Activated CD8-positive, alpha-beta memory T cell treated with anti-CD3 and anti-CD28 coated beads for 4 hours (primary cell): ENCODE data around the gene KLHL8.
A peak's percentile ranks its signal among the peaks of the same experiment; 100 is the strongest.
"Not testable (repeated sequence)": the region's sequence is repeated elsewhere in the genome, so short reads cannot be mapped to it uniquely, and the experiment has no call there.

Experiments used
- DNase-seq, 2 donors: peaks; one replicate each; pipeline ENCODE4 v3.0.0-alpha.2; 2020; ENCODE audit warnings: low read depth in 2 of 2

KLHL8 gene

DNA sequence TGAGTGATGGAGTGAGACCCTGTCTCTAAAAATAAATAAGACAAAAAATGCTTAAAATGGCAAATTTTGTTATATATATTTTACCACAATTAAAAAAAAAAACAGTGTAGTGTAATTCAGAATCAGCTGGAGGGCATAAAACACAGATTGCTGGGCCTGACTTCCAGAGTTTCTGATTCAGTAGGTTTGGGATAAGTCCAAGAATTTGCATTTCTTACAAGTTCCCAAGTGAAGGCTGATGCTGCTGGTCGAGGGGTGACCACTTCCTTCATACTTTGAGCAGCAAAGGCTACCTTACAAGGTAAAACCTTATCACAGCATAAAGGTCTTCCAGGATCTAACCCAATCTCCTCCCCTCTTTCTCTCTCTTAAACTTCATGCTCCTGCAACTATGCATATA, 40.7 kb downstream of the KLHL8 start:
- no peak for DNase-seq

DNA sequence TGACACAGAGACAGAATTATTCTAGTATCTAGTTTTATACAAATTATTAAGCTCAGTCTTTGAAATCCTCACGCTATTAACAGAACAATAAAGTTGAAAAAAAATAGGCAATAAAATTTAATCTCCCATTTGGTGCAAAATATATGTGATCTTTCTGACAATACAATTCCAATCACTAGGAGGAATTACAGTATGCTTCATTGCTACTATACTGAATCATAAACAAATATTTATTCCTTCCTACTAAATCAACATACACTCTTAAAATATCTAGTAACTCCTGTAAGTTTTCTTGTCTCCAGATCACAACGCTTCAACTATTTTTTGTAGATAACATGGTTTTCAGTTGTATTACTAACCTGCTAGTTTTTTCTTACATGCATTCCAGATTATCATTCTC, 45.7 kb downstream of the KLHL8 start:
- no peak for DNase-seq

DNA sequence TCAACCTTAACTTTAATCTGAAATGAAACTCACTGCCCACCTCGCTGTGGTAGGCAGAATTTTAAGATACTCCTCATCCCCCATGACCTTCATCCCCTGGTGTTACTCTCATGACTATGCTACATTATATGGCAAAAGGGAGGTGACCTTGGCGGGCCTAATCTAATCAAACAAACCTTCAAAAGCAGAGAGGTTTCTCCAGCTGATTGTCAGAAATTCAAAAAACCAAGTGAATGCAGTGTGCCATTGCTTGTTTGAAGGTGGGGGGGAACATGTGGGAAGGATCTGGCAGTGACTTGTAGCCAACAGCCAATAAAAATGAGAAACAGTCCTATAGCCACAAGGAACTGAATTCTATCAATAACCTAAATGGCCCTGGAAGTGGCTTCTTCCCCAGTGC, 48.5 kb downstream of the KLHL8 start:
- no peak for DNase-seq

DNA sequence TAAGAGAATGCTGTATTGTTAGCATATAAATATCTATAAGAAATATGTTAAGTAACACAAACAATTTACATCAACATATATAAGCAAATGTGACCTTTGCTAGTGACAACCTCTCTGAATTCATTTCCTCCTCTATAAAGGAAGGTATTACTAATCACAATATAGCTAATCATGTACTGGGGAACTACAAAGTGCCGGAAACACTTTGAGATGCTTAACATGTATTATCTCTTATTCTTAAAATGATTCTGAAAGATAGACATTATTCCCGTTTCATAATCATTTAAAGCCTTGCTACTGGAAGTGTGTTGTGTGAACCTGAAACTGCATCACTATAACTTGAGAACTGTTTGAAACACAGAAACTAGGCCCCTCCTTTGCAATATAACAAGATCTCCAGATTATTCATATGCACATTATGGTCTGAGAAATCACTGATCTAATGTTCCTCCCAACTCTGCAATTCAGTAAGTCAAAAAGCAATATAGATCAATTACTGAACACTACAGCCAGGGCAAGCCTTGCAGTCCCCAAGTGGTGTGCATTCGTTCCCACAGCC, 54.0 kb downstream of the KLHL8 start:
- DNase-seq: no peak

DNA sequence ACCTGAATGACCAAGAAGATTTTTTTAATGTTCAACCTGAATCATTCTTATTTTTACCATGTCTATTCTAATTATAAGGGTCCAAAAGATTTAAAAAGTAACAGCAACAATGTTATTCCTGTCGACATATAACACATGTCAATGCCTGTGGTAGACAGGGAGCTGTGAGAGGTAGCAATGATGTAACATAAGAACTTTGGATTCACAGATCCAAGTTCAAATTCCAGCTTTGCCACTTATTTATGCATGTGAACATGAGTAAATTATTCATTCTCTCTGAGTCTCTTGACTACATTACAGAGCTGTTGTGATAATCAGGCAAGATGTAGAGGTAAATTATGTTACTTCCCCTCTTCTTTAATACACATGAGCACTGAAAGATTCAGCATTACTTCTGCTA, 54.5 kb downstream of the KLHL8 start:
- DNase-seq: no peak

DNA sequence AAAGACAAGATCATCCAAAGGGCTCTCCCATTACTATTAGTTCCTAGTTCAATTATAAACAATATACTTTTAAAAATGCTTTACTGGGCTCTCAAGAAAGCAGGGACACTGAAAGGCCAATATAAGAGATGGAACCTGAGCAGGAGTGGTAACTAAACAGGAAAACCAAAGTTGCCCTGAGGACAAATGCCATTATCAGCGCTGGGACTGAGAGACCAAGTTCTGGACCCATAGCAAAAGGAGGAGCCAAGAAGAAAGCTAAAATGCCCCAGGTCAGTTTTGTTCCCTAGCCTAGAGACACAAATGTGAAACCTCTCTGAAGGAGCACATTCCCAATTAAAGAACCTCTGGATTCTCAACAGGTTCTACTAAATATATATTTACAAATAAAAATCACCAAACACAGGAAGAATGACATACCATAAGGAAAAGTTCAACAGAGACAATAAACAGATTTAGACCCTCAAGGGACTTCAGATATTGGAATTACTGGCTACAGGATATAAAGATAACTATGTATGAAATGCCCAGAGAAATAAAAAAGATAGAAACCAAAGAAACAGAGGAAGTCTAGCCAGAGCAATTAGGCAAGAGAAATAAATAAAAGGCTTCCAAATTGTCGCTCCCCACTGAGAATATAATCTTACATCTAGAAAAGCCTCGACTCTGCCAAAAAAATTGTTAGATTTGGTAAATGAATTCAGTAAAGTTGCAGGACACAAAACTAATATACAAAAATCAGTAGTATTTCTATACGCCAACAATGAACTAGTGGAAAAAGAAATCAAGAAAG, 67.1 kb downstream of the KLHL8 start:
- no peak for DNase-seq

DNA sequence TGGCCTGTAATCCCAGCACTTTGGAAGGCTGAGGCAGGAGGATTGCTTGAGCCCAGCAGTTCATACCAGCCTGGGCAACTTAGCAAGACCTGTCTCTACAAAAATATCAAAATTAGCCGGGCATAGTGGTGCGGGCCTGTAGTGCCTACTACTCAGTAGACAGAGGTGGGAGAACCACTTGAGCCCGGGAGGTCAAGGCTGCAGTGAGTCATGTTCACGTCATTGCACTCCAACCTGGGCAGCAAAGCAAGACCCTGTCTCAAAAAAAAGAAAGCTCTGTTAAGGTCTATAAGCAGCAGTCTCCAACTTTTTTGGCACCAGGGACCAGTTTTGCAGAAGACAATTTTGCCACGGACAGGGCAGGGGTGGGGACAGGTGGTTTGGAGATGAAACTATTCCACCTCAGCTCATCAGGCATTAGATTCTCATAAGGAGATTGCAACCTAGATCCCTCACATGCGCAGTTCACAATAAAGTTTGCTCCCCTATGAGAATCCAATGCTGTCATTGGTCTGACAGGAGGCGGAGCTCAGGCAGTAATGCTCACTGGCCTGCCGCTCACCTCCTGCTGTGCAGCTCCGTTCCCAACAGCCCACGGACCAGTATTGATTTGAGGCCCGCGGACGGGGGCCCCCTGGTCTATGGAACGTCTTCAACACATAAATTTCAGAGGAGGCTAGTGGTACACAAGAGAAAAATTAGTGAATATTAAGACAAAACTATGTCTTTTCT, 67.9 kb downstream of the KLHL8 start:
- DNase-seq: no peak

DNA sequence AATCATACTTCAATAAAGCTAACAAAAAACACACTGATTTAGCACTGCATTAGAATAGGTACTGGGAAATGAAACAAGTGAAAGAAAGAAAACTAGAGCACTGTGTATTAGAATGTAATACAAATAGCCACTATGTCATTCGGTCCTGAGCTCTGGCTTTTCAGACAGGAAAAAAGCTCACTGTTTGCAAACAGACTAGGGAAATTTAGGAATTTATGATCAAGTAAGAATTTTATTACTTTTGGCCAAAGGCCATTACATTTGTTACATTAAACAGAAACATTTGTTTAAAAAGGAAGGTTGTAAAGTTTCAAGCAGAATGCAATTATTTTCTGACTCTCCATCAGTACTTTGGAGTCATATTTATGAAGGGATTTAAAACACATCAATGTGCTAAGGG, 68.7 kb downstream of the KLHL8 start:
- DNase-seq: no peak

DNA sequence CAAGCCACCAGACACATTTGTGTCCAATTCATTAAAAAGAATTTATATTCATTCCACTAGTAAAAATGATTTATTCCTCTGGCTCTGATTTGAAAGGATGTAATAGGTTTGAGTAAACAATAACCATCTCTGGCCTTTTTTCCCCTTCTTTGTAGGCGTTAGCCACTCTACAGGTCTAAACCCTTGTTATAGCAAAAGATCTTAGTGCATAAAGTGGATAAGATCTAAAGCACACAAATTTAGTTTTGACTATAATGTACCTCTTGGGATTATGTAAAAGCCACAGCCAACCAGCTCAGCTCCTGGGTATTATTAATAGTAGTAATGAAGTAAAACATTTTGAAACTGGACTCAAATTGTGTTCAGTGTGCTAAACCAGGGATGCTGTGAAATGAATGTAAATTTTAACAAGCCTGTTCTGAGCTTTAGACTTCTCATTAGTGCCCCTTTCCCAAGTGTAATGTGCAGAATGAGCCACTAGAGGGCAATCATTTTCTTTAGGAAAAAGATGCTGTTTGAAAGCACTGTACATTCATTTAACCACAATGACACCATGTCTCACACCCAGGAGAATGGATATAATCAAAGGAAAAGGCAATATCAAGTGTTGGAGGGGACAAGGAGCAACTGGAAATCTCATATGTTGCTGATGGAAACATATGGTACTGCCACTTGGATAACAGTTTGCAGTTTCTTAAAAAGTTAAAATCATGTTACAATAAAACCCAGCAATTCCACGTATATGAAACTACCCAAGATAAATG, 69.7 kb downstream of the KLHL8 start:
- peak; percentile 4 for DNase-seq

DNA sequence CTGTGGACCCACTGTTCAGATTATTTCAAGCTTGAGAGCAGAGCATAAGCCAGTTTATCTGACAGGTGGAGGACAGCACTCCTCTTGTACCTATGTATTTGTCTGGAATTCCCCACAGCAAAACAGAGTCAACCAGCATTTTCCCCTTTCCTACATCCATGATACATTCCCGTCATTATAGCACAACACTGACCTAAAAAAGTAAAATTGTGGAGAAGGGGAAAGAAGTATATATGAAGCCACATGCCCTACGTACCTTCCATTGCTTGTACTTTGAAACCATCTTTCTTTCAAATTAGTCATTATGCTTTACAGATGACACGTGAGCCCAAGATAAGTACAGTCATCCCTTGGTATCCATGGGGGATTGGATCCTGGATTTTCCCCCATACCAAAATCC, 73.3 kb downstream of the KLHL8 start:
- DNase-seq: no peak

DNA sequence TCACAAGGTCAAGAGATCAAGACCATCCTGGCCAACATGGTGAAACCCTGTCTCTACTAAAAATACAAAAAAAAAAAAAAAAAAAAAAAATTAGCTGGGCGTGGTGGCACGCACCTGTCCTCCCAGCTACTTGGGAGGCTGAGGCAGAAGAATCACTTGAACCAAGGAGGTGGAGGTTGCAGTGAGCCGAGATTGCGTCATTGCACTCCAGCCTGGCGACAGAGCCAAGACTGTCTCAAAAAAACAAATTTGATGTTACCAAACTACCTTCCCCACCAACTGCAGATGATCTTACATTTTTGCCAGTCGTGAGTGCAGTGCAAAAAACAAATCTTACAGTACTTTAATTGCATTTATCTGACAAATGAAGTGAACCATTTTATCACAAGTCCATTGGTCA, 74.5 kb downstream of the KLHL8 start:
- DNase-seq: not testable (repeated sequence)

DNA sequence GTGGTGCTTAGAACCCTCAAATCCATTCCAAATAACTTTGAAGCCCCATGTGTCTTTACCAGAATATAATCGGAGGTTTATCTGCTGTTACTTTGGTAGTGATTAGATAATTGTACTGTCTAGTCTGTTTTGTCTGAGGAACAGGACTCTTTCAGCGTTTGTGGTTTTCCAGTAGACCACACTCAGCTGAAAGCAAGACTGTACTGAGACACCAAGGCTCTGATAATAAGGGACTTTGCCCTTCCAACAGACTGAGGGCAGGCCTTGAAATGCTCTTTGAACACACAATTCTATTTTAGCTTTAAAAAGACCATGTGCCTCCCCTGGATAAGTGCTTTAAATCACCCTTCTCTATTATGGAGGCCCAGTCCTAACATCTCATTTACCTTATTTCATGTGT, 76.1 kb downstream of the KLHL8 start:
- DNase-seq: no peak

DNA sequence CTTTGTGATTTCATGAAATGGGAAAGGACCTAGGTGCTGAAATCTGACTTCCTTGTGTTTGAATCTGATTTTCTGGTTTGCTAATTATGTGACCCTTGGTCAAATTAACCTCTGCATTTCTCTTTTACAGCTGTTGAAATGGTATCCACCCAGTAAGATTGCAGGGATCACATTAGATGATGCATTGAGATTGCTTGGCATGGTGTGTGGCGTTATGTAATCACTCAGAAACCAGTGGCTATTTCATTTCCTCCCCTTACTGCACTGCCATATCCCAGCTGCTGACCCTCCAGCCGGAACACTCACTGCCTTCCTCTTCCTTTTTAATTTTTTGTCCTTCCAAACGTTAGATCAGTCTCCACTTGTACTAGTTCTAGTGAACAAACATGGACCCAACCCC, 79.0 kb downstream of the KLHL8 start:
- no peak for DNase-seq

DNA sequence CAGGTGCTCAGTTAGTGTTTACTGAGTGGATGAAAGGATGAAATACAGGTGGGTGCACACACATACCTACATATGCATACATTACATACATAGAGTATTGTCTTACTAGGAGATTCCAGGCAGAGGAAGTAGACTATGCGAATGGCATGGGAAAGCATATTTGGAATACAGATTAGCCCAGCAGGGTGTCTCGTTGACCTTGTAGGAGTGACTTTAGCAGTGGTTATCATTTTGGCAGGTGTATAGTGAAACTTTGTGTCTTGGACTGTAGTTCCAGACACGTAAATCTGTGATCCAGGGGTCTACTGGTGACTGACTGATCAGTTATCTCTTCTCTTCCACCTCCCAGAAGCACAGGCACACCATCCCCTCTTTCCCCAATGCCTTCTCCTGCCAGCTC, 86.3 kb downstream of the KLHL8 start:
- DNase-seq: no peak

DNA sequence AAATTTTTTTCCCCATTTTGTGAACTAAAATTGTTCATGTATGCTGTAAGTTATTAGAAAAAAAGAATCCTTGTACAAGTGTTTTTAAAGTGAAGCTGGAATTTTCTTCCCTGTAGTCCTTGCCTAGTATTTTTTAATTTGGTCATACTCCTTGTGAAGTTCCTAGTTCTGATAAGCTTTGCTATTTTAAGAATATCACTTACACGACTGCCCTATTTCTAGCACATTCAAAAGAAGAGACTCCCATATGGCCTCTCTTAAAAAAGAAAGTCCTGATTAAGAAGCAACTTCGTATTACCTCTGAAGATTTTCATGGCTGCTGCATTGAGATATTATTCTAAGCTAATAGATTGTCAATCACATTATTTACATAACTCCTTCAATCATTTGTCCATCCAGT, 87.2 kb downstream of the KLHL8 start:
- no peak for DNase-seq

DNA sequence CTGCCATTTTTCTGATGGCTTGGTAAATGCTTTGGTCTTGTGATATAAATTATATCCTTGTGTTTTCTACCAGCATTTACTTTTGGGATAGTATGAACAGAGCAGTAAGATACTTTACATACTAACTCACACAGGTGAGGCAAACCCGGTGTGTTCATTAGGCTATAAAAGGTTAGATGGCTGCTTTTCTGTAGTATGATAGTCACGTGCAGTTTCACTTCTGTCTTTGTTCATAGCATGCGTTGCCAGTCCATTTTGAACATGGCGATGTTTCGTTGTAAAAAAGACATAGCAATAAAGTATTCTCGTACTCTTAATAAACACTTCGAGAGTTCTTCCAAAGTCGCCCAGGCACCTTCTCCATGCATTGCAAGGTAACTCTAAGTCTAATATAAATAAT, 88.4 kb downstream of the KLHL8 start:
- no peak for DNase-seq

DNA sequence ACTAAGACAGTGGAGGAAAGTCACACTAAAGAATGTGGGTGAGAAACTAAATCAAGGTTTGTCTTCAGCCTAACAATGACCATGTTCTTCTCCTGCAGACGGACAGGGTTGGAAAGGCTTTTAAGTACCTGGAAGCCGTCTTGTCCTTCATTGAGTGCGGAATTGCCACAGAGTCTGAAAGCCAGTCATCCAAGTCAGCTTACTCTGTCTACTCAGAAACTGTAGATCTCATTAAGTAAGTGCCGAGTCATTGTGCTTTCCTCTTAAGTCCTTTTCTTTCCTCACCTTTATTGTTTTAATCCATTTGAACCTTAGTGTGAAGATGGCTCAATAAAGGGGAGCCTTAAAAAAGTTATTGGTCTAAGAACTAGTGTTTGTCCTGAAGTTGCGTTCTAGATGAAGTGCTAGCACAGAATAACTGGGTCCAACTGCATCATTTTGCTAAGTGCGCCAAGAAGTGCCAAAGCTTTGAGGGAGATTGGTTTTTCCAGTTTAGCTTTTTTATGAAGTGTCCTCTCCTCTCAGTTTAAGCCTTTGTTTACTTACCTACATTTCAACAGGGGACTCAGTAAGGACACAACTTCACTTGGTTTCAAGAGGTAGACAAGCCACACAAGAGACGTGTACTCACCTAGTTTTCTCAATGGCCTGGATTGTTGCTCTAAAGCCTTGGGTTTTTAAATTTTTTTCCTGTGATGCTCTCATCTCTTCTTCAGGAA, 89.3 kb downstream of the KLHL8 start:
- DNase-seq: no peak

DNA sequence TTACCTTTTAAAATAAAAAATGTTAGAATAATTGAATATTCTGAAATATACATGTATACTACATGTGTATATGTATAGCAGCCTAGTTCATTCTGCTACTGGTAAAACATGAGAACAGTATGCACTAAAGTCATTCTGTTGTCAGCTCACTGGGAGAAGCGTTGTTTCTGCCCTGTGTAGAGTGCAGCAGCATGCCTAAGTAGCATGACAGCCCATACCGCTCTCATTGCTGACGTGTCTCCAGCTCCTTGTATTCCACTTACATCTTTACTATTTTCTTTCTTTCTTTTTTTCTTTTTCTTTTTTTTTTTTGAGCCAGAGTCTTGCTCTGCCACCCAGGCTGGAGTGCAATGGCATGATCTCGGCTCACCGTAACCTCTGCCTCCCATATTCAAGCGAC, 90.7 kb downstream of the KLHL8 start:
- DNase-seq: no peak

DNA sequence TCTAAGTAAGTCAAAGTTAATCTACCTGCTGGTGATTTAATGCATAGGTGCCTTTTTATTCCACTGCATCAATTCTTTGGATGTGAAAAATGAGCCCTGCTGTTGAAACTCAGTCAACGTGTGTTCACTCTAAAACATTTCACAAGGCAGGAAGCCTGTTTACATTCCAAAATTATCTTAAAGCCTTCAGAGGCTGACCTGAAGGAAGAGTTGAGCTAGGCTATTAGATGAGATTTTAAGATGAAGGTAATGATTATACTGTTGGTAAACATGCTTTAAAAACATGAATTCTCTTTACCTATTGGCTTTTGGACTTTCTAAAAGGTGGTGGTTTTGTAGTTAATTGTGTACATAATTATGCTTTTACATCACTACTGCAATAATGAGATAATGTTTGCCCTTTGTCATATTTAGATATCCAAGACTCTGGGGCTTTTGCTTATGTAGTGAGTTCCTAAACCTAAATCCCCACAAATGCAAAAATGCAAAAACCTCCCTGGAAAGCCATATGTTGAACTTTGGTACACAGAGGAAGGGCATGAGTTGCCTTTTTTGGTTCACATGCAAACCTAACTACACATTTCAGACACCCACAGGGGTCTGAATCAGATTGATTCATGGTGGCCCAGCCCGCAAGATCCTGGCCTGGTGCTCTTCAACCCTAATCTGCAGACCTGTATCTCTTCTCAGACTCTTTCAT, 92.3 kb downstream of the KLHL8 start:
- no peak for DNase-seq

DNA sequence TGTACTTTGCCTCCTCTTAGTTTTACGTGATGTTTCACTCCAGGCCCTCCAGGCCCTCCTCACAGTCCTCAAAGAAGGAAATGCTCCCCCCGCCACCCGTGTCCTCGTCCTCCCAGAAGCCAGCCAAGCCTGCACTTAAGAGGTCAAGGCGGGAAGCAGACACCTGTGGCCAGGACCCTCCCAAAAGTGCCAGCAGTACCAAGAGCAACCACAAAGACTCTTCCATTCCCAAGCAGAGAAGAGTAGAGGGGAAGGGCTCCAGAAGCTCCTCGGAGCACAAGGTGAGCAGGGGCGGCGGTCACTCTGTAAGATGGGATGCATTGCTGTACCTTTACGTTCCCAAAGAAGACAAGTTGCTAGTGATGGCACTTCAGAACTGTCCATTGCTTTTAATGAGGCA, 94.4 kb downstream of the KLHL8 start:
- no peak for DNase-seq

DNA sequence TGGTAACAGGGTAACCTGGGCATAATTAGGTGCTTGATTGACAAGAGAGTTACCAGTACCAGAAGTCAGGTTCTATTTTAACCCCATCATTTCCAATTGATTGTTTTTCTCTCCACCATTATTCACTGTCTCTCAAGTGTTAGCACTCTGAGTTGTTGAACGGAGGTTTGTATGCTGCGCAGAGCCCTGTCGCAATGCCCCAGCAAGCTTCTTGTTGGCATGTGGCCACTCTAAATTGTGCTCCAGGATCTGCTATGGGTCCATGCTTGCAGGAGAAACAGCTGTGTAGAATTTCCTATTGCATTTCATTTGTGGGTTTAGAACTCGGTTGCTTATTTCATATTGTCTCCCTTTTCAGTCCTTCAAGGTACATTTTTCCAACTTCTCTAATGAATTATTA, 98.2 kb downstream of the KLHL8 start:
- DNase-seq: no peak
